Neural cell (in vitro differentiated cells): ENCODE results near the gene POU6F2. TPM values are rescaled to one million over a fixed set of nuclear protein-coding genes. Genes with fewer than 3 reads are reported as not detected.

Source experiments
- H2AFZ ChIP-seq: fragments of 200-600, 300-800 bp; sonication (generic), shearing (Covaris generic); 2 replicates; pipeline ENCODE4 v1.6.0; 2014; ENCODE audit warnings: low read depth, mild to moderate bottlenecking, antibody characterized with exemption, low read length, moderate library complexity
- H3F3A ChIP-seq: fragments of 200-600 bp; shearing (Covaris generic); 2 replicates; pipeline ENCODE4 v1.6.1; 2016; ENCODE audit warnings: mild to moderate bottlenecking, moderate library complexity, mixed read lengths, antibody characterized with exemption, low read length; ENCODE audit not compliant: insufficient read depth, poor library complexity, severe bottlenecking
- H3K27ac ChIP-seq: fragments of 200-600, 300-800 bp; sonication (generic), shearing (Covaris generic); 2 replicates; pipeline ENCODE4 v1.5.1; 2014; ENCODE audit warnings: mild to moderate bottlenecking, low read length, moderate library complexity
- H3K27me3 ChIP-seq: fragments of 300-800, 200-600 bp; sonication (generic), shearing (Covaris generic); 2 replicates; pipeline ENCODE4 v1.6.0; 2014; ENCODE audit warnings: mild to moderate bottlenecking, low read depth, low read length, moderate library complexity; ENCODE audit not compliant: insufficient read depth
- H3K36me3 ChIP-seq: fragments of 300-800, 200-600 bp; sonication (generic), shearing (Covaris generic); 2 replicates; pipeline ENCODE4 v1.5.1; 2014; ENCODE audit warnings: mild to moderate bottlenecking, antibody characterized with exemption, low read length, moderate library complexity; ENCODE audit not compliant: insufficient read depth
- H3K4me2 ChIP-seq: fragments of 300-800, 200-600 bp; sonication (generic), shearing (Covaris generic); 2 replicates; pipeline ENCODE4 v1.6.0; 2014; ENCODE audit warnings: mild to moderate bottlenecking, low read length
- H3K4me3 ChIP-seq: fragments of 300-800, 200-600 bp; sonication (generic), shearing (Covaris generic); 2 replicates; pipeline ENCODE4 v1.5.1; 2014; ENCODE audit warnings: mild to moderate bottlenecking, low read length, moderate library complexity
- H3K79me2 ChIP-seq: fragments of 200-600 bp; shearing (Covaris generic); replicated peaks from 2 replicates; pipeline ENCODE4 v1.6.0; 2014; ENCODE audit warnings: mild to moderate bottlenecking, low read length, moderate library complexity; ENCODE audit not compliant: insufficient read depth
- H3K9ac ChIP-seq: fragments of 300-800, 200-600 bp; sonication (generic), shearing (Covaris generic); 2 replicates; pipeline ENCODE4 v1.6.1; 2016; ENCODE audit warnings: mild to moderate bottlenecking, low read length, mixed read lengths
- H3K9me2 ChIP-seq: fragments of 200-600 bp; shearing (Covaris generic); 2 replicates; pipeline ENCODE4 v1.6.1; 2016; ENCODE audit warnings: mild to moderate bottlenecking, low read length, mixed read lengths; ENCODE audit not compliant: insufficient read depth
- H3K9me3 ChIP-seq: fragments of 200-600, 300-800 bp; sonication (generic), shearing (Covaris generic); 2 replicates; pipeline ENCODE4 v1.6.1; 2016; ENCODE audit warnings: mild to moderate bottlenecking, mixed run types, low read length, moderate library complexity, mixed read lengths
- H4K20me1 ChIP-seq: fragments of 200-600 bp; shearing (Covaris generic); 2 replicates; pipeline ENCODE4 v1.6.1; 2016; ENCODE audit warnings: mild to moderate bottlenecking, mixed run types; ENCODE audit not compliant: insufficient read depth
- EP300 ChIP-seq: fragments of 450-650 bp; conservative IDR thresholded peaks from 2 replicates; pipeline ENCODE4 v1.6.1; 2014; ENCODE audit warnings: antibody characterized with exemption, mild to moderate bottlenecking, moderate library complexity; ENCODE audit not compliant: poor library complexity, severe bottlenecking
- EZH2 ChIP-seq: fragments of 200-600, 300-800 bp; shearing (Covaris generic), sonication (generic); IDR thresholded peaks from 2 replicates; pipeline ENCODE4 v1.6.1; 2014; ENCODE audit warnings: antibody characterized with exemption, low read length, borderline replicate concordance, mild to moderate bottlenecking; ENCODE audit not compliant: insufficient read depth, poor library complexity, severe bottlenecking
- MXI1 ChIP-seq: fragments of 450-650 bp; conservative IDR thresholded peaks from 2 replicates; pipeline ENCODE4 v1.6.1; 2014; ENCODE audit warnings: antibody characterized with exemption, mild to moderate bottlenecking; ENCODE audit not compliant: poor library complexity, severe bottlenecking
- POLR2AphosphoS5 ChIP-seq: IDR thresholded peaks from 2 replicates; pipeline ENCODE4 v1.6.1; 2012
- RAD21 ChIP-seq: fragments of 450-650 bp; conservative IDR thresholded peaks from 2 replicates; pipeline ENCODE4 v1.6.1; 2014; ENCODE audit warnings: antibody characterized with exemption, mild to moderate bottlenecking, moderate library complexity
- SMC3 ChIP-seq: fragments of 450-650 bp; conservative IDR thresholded peaks from 2 replicates; pipeline ENCODE4 v1.6.1; 2014; ENCODE audit warnings: antibody characterized with exemption, mild to moderate bottlenecking, moderate library complexity; ENCODE audit not compliant: poor library complexity
- TAF1 ChIP-seq: IDR thresholded peaks from 2 replicates; pipeline ENCODE4 v1.6.1; 2012; ENCODE audit warnings: low read depth
- polyA plus RNA-seq: library from polyadenylated mRNA; depleted of rRNA; stranded (reverse); fragments of >200 nt; gene quantifications from 2 replicates; pipeline ENCODE4 v1.2.3, GENCODE V29; 2014
- TF ChIP-seq, protein P1 (sequence below): fragments of 450-650 bp; IDR thresholded peaks from 2 replicates; pipeline ENCODE4 v1.5.1; 2014; ENCODE audit warnings: antibody characterized with exemption, mild to moderate bottlenecking, moderate library complexity; ENCODE audit not compliant: poor library complexity, severe bottlenecking
- TF ChIP-seq, protein P2 (sequence below): IDR thresholded peaks from 2 replicates; pipeline ENCODE4 v1.6.1; 2012; ENCODE audit warnings: borderline replicate concordance

Gene POU6F2
- polyA plus RNA-seq, 1 donor from 2014 or later = 2.8 TPM

DNA sequence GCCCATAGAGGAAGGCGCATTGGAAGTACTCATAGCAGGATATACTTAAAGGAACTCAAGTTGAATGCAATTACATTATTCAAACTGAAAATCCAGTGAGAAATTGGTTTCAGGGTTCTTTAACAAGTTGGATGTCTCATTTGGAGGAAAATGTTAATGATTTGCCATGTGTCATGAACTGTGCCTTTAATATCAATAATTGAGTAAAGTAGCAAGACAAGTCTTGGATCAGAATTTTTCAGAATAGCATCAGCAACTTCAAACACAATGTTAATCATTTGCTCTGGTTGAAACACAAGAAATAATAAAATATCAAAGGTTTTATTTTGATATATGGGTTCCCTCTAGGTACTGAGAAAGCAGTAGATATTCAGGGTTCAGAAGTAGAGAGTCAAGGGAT is 24.5 kb upstream of the POU6F2 start:
- H2AFZ ChIP-seq = no peak overlapping the region
- no peaks in the 10 kb centered on the region for H3K36me3 ChIP-seq
- H3K27ac ChIP-seq = no peak overlapping the region
- H3K9me2 ChIP-seq = no peaks in the 10 kb centered on the region
- no peaks in the 10 kb centered on the region for H3K27me3 ChIP-seq
- H3K4me3 ChIP-seq = no peak overlapping the region
- H3K9ac ChIP-seq = no peak overlapping the region
- no peaks in the 10 kb centered on the region for H3K9me3 ChIP-seq
- TF ChIP-seq EZH2 (no peak), MXI1 (no peak)
- TF ChIP-seq, protein P1, sequence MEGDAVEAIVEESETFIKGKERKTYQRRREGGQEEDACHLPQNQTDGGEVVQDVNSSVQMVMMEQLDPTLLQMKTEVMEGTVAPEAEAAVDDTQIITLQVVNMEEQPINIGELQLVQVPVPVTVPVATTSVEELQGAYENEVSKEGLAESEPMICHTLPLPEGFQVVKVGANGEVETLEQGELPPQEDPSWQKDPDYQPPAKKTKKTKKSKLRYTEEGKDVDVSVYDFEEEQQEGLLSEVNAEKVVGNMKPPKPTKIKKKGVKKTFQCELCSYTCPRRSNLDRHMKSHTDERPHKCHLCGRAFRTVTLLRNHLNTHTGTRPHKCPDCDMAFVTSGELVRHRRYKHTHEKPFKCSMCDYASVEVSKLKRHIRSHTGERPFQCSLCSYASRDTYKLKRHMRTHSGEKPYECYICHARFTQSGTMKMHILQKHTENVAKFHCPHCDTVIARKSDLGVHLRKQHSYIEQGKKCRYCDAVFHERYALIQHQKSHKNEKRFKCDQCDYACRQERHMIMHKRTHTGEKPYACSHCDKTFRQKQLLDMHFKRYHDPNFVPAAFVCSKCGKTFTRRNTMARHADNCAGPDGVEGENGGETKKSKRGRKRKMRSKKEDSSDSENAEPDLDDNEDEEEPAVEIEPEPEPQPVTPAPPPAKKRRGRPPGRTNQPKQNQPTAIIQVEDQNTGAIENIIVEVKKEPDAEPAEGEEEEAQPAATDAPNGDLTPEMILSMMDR = no peak
- TF ChIP-seq, protein P2, sequence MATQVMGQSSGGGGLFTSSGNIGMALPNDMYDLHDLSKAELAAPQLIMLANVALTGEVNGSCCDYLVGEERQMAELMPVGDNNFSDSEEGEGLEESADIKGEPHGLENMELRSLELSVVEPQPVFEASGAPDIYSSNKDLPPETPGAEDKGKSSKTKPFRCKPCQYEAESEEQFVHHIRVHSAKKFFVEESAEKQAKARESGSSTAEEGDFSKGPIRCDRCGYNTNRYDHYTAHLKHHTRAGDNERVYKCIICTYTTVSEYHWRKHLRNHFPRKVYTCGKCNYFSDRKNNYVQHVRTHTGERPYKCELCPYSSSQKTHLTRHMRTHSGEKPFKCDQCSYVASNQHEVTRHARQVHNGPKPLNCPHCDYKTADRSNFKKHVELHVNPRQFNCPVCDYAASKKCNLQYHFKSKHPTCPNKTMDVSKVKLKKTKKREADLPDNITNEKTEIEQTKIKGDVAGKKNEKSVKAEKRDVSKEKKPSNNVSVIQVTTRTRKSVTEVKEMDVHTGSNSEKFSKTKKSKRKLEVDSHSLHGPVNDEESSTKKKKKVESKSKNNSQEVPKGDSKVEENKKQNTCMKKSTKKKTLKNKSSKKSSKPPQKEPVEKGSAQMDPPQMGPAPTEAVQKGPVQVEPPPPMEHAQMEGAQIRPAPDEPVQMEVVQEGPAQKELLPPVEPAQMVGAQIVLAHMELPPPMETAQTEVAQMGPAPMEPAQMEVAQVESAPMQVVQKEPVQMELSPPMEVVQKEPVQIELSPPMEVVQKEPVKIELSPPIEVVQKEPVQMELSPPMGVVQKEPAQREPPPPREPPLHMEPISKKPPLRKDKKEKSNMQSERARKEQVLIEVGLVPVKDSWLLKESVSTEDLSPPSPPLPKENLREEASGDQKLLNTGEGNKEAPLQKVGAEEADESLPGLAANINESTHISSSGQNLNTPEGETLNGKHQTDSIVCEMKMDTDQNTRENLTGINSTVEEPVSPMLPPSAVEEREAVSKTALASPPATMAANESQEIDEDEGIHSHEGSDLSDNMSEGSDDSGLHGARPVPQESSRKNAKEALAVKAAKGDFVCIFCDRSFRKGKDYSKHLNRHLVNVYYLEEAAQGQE = no peak
- no peak overlapping the region for H3K4me2 ChIP-seq
- no peaks in the 10 kb centered on the region for H4K20me1 ChIP-seq
- H3K79me2 ChIP-seq = no peaks in the 10 kb centered on the region
- no peaks in the 10 kb centered on the region for H3F3A ChIP-seq

DNA sequence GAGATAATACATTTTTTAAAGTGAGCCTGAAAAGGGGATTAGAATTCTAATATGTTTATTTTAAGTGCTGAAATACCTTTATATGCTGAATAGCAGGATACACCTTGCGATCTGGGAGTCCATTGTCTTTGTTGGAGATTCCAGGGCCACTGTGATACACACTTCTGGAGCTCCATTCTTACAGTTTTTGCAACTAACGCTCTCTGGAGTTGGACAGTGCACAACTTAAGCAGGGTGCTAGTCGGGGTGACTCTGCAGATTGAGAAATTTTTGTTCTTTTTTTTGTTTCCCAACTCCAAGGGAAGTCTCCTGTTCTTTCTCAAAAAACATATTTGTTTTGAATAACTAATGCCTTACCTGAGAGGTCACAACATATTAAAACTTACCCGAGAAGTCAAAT is 23.7 kb upstream of the POU6F2 start:
- Histone ChIP-seq H3K9ac (no peak overlapping the region), H3K4me2 (no peak overlapping the region), H3K9me2 (no peaks in the 10 kb centered on the region), H3K79me2 (no peaks in the 10 kb centered on the region), H2AFZ (no peak overlapping the region), H3K4me3 (no peak overlapping the region), H3K27ac (no peak overlapping the region), H3F3A (no peaks in the 10 kb centered on the region), H4K20me1 (no peaks in the 10 kb centered on the region), H3K36me3 (no peaks in the 10 kb centered on the region), H3K27me3 (no peaks in the 10 kb centered on the region), H3K9me3 (no peaks in the 10 kb centered on the region)
- TF ChIP-seq TAF1 (no peak), EP300 (no peak), EZH2 (no peak), POLR2AphosphoS5 (no peak), MXI1 (no peak), RAD21 (no peak), SMC3 (no peak)
- TF ChIP-seq, protein P1 = no peak
- TF ChIP-seq, protein P2 = no peak
